WTC11 (cell line): ENCODE data around the gene CD46. TPM values are rescaled to one million over a fixed set of nuclear protein-coding genes. Genes with fewer than 3 reads are reported as not detected.

Experiments
- ATAC-seq: fragments of 200-7000 bp; cut with Tn5 transposase; 2 replicates; pipeline ENCODE4 v1.10.0; 2021; ENCODE audit warnings: mild to moderate bottlenecking, moderate library complexity
- CTCF ChIA-PET: fragments of 300-600 bp; sonication (Branson Sonifier 250); formaldehyde crosslinking; loops from one replicate; lab custom pipeline; 2021; ENCODE audit warnings: antibody characterized with exemption; lab: Charles Lee
- POLR2A ChIA-PET: fragments of 350-600 bp; sonication (Branson Sonifier 250); formaldehyde crosslinking; loops from one replicate; lab custom pipeline; 2021; ENCODE audit warnings: antibody characterized with exemption; lab: Charles Lee
- DNase-seq: peaks from one replicate; pipeline ENCODE4 v3.0.0; 2021; ENCODE audit warnings: low spot score
- H3K27ac Mint-ChIP-seq: 2 replicates; pipeline ENCODE4 v1.8.0; 2021; ENCODE audit warnings: mixed read lengths
- H3K27me3 Mint-ChIP-seq: 2 replicates; pipeline ENCODE4 v1.8.0; 2021; ENCODE audit warnings: low read depth, mild to moderate bottlenecking, moderate library complexity, mixed read lengths
- H3K36me3 Mint-ChIP-seq: 2 replicates; pipeline ENCODE4 v1.8.0; 2021; ENCODE audit warnings: mixed read lengths
- H3K4me1 Mint-ChIP-seq: 2 replicates; pipeline ENCODE4 v1.8.0; 2022; ENCODE audit warnings: mixed read lengths
- H3K4me3 Mint-ChIP-seq: 2 replicates; pipeline ENCODE4 v1.8.0; 2021; ENCODE audit warnings: mild to moderate bottlenecking, moderate library complexity, mixed read lengths
- H3K9me3 Mint-ChIP-seq: 2 replicates; pipeline ENCODE4 v1.8.0; 2021; ENCODE audit warnings: mixed read lengths
- ATF1 ChIP-seq: sonication (generic); formaldehyde crosslinking; IDR thresholded peaks from 2 replicates; pipeline ENCODE4 v1.8.1; 2023; ENCODE audit warnings: mild to moderate bottlenecking, moderate library complexity, missing genetic modification reagents
- GRHL2 ChIP-seq: fragments of 250-450 bp; sonication (Bioruptor Pico); IDR thresholded peaks from 2 replicates; pipeline ENCODE4 v1.8.0; 2022; ENCODE audit warnings: mild to moderate bottlenecking, moderate library complexity; ENCODE audit not compliant: insufficient replicate concordance, severe bottlenecking
- GTF2I ChIP-seq: fragments of 250-450 bp; sonication (Bioruptor Pico); conservative IDR thresholded peaks from 2 replicates; pipeline ENCODE4 v1.4.0; 2021; ENCODE audit warnings: mild to moderate bottlenecking
- JUN ChIP-seq: sonication (generic); formaldehyde crosslinking; IDR thresholded peaks from 2 replicates; pipeline ENCODE4 v1.8.0; 2023; ENCODE audit warnings: mild to moderate bottlenecking, missing genetic modification reagents
- NFYB ChIP-seq: sonication (generic); formaldehyde crosslinking; conservative IDR thresholded peaks from 2 replicates; pipeline ENCODE4 v1.8.0; 2022; ENCODE audit warnings: low read depth, missing genetic modification reagents
- PRRX2 ChIP-seq: fragments of 250-450 bp; sonication (Bioruptor Pico); IDR thresholded peaks from 2 replicates; pipeline ENCODE4 v1.8.0; 2021; ENCODE audit warnings: mild to moderate bottlenecking
- RORB ChIP-seq: fragments of 250-450 bp; sonication (Bioruptor Pico); IDR thresholded peaks from 2 replicates; pipeline ENCODE4 v1.9.0; 2021; ENCODE audit warnings: mild to moderate bottlenecking
- SOX15 ChIP-seq: fragments of 250-450 bp; sonication (Bioruptor Pico); IDR thresholded peaks from 2 replicates; pipeline ENCODE4 v1.9.0; 2021; ENCODE audit warnings: mild to moderate bottlenecking
- TEAD1 ChIP-seq: sonication (generic); formaldehyde crosslinking; IDR thresholded peaks from 2 replicates; pipeline ENCODE4 v1.8.0; 2022; ENCODE audit warnings: mild to moderate bottlenecking, missing genetic modification reagents
- ZNF121 ChIP-seq: sonication (generic); formaldehyde crosslinking; IDR thresholded peaks from 2 replicates; pipeline ENCODE4 v1.8.0; 2023; ENCODE audit warnings: missing genetic modification reagents
- ZNF219 ChIP-seq: sonication (generic); formaldehyde crosslinking; IDR thresholded peaks from 2 replicates; pipeline ENCODE4 v1.8.0; 2023; ENCODE audit warnings: missing genetic modification reagents, mild to moderate bottlenecking, borderline replicate concordance
- total RNA-seq: library from RNA; stranded (reverse); gene quantifications from 3 replicates; pipeline ENCODE4 v1.2.3, GENCODE V29; 2021
- TF ChIP-seq, protein P1 (sequence below): sonication (generic); formaldehyde crosslinking; IDR thresholded peaks from 2 replicates; pipeline ENCODE4 v1.8.0; 2022; ENCODE audit warnings: mild to moderate bottlenecking, missing genetic modification reagents
- TF ChIP-seq, protein P2 (sequence below): fragments of 250-450 bp; sonication (Bioruptor Pico); IDR thresholded peaks from 2 replicates; pipeline ENCODE4 v1.8.0; 2021; ENCODE audit warnings: mild to moderate bottlenecking
- TF ChIP-seq, protein P3 (sequence below): fragments of 200-600 bp; IDR thresholded peaks from 2 replicates; pipeline ENCODE4 v1.8.0; 2022; ENCODE audit warnings: antibody characterized with exemption
- TF ChIP-seq, protein P4 (sequence below): sonication (generic); formaldehyde crosslinking; IDR thresholded peaks from 2 replicates; pipeline ENCODE4 v1.8.0; 2023; ENCODE audit warnings: missing genetic modification reagents, mild to moderate bottlenecking, borderline replicate concordance
- TF ChIP-seq, protein P5 (sequence below): sonication (generic); formaldehyde crosslinking; IDR thresholded peaks from 2 replicates; pipeline ENCODE4 v1.8.1; 2023; ENCODE audit warnings: mild to moderate bottlenecking, missing genetic modification reagents
- TF ChIP-seq, protein P6 (sequence below): sonication (generic); formaldehyde crosslinking; IDR thresholded peaks from 2 replicates; pipeline ENCODE4 v1.8.1; 2023; ENCODE audit warnings: mild to moderate bottlenecking, missing genetic modification reagents, moderate library complexity
- TF ChIP-seq, protein P7 (sequence below): sonication (generic); formaldehyde crosslinking; IDR thresholded peaks from 2 replicates; pipeline ENCODE4 v1.8.0; 2023; ENCODE audit warnings: mild to moderate bottlenecking, missing genetic modification reagents

The CD46 gene
- total RNA-seq, 1 experiment from 2014 or later: 150 TPM

DNA sequence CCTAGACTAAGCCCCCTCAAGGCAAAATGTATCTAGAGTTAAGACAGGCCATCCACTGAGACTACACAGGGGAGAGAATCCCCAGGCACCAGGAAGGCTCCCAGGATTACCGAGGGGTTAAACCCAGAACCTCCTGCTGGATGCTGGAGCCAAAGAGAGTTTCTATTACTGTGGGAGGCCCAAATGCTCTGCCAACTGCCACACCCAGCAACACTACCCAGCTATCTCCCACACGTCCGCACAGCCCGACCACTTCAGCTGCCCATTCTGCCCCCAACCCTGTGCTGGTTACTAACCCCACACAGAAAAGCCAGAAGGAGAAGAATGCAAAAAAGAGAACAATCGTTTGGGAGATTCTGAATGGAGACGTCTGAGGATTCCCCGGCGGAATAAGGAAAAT lies 63.6 kb downstream of the CD46 start:
- TF ChIP-seq, protein P1, sequence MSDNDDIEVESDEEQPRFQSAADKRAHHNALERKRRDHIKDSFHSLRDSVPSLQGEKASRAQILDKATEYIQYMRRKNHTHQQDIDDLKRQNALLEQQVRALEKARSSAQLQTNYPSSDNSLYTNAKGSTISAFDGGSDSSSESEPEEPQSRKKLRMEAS (CRISPR knock-in tag): no peak
- no peak for TF ChIP-seq GTF2I (CRISPR knock-in tag)
- TF ChIP-seq, protein P2, sequence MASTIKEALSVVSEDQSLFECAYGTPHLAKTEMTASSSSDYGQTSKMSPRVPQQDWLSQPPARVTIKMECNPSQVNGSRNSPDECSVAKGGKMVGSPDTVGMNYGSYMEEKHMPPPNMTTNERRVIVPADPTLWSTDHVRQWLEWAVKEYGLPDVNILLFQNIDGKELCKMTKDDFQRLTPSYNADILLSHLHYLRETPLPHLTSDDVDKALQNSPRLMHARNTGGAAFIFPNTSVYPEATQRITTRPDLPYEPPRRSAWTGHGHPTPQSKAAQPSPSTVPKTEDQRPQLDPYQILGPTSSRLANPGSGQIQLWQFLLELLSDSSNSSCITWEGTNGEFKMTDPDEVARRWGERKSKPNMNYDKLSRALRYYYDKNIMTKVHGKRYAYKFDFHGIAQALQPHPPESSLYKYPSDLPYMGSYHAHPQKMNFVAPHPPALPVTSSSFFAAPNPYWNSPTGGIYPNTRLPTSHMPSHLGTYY: no peak
- H3K36me3 Mint-ChIP-seq: no peaks in the 10 kb centered on the region
- no peak for DNase-seq
- no peak overlapping the region for H3K27ac Mint-ChIP-seq
- H3K4me1 Mint-ChIP-seq: peaks cover 4% of the 10 kb centered on the region; the same call in 1 of the 2 replicates
- no peak for ATAC-seq
- POLR2A ChIA-PET: no interaction called here
- CTCF ChIA-PET: no interaction called here
- peaks cover 4% of the 10 kb centered on the region; the same call in 1 of the 2 replicates for H3K9me3 Mint-ChIP-seq
- H3K27me3 Mint-ChIP-seq: no peaks in the 10 kb centered on the region
- H3K4me3 Mint-ChIP-seq: no peak overlapping the region

DNA sequence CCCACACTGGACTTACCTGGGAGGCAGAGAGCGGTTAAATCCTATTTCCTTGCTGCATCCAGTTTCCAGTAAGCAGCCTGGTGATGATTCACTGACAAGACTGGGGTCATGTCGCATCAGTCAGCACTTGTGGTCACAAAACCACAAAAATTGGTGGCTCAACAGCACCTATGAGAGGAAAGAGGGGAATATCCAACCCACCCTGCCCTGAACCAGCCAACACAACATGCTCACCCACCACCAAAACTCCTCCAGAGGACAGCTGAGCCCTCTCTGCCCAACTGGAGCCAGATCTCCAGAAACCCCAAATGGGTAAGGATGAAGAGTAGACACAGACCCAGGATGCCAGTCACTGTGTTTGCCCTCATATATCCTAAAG lies 64.0 kb downstream of the CD46 start:
- no peaks in the 10 kb centered on the region for H3K36me3 Mint-ChIP-seq
- no peak for TF ChIP-seq RORB
- TF ChIP-seq, all 79 proteins: peak for 0
- Mint-ChIP-seq H3K27me3 (no peaks in the 10 kb centered on the region), H3K4me1 (peaks cover 4% of the 10 kb centered on the region; the same call in 1 of the 2 replicates), H3K9me3 (peaks cover 4% of the 10 kb centered on the region; the same call in 1 of the 2 replicates), H3K27ac (no peak overlapping the region), H3K4me3 (no peak overlapping the region)
- POLR2A ChIA-PET: no interaction called here
- CTCF ChIA-PET: no interaction called here
- DNase-seq (no peak), ATAC-seq (no peak)

DNA sequence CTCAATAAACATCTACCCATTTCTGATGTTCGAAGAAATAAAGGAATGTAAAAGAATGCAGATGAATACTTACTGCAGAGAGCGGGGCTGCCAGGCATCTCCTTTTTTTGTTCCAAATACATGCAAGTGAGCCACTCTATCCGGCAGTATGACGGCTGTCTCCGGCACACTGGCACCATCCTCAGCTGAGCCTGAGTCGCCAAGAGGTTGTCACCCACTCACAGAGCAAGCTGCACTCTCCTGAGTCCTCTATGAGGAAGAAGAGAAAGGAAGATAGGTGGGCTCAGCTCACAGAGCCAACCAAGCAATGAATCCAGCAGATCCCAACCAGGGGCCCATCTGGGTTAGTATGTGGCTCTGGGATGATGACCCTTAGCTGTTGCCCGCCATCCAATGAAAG lies 65.3 kb downstream of the CD46 start:
- POLR2A ChIA-PET: no interaction called here
- Mint-ChIP-seq H3K27ac (no peak overlapping the region), H3K27me3 (no peaks in the 10 kb centered on the region), H3K4me3 (no peak overlapping the region), H3K9me3 (peaks cover 4% of the 10 kb centered on the region; the same call in 1 of the 2 replicates), H3K4me1 (peaks cover 8% of the 10 kb centered on the region), H3K36me3 (no peaks in the 10 kb centered on the region)
- CTCF ChIA-PET: no interaction called here
- ATAC-seq (no peak), DNase-seq (no peak)
- TF ChIP-seq PRRX2 (CRISPR knock-in tag) (no peak), GRHL2 (CRISPR knock-in tag) (no peak), SOX15 (CRISPR knock-in tag) (no peak), ZNF219 (CRISPR knock-in tag) (no peak), ZNF121 (no peak), TEAD1 (CRISPR knock-in tag) (no peak), ATF1 (CRISPR knock-in tag) (no peak), JUN (CRISPR knock-in tag) (no peak), NFYB (CRISPR knock-in tag) (no peak)
- TF ChIP-seq, protein P3, sequence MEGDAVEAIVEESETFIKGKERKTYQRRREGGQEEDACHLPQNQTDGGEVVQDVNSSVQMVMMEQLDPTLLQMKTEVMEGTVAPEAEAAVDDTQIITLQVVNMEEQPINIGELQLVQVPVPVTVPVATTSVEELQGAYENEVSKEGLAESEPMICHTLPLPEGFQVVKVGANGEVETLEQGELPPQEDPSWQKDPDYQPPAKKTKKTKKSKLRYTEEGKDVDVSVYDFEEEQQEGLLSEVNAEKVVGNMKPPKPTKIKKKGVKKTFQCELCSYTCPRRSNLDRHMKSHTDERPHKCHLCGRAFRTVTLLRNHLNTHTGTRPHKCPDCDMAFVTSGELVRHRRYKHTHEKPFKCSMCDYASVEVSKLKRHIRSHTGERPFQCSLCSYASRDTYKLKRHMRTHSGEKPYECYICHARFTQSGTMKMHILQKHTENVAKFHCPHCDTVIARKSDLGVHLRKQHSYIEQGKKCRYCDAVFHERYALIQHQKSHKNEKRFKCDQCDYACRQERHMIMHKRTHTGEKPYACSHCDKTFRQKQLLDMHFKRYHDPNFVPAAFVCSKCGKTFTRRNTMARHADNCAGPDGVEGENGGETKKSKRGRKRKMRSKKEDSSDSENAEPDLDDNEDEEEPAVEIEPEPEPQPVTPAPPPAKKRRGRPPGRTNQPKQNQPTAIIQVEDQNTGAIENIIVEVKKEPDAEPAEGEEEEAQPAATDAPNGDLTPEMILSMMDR: no peak
- TF ChIP-seq, protein P4, sequence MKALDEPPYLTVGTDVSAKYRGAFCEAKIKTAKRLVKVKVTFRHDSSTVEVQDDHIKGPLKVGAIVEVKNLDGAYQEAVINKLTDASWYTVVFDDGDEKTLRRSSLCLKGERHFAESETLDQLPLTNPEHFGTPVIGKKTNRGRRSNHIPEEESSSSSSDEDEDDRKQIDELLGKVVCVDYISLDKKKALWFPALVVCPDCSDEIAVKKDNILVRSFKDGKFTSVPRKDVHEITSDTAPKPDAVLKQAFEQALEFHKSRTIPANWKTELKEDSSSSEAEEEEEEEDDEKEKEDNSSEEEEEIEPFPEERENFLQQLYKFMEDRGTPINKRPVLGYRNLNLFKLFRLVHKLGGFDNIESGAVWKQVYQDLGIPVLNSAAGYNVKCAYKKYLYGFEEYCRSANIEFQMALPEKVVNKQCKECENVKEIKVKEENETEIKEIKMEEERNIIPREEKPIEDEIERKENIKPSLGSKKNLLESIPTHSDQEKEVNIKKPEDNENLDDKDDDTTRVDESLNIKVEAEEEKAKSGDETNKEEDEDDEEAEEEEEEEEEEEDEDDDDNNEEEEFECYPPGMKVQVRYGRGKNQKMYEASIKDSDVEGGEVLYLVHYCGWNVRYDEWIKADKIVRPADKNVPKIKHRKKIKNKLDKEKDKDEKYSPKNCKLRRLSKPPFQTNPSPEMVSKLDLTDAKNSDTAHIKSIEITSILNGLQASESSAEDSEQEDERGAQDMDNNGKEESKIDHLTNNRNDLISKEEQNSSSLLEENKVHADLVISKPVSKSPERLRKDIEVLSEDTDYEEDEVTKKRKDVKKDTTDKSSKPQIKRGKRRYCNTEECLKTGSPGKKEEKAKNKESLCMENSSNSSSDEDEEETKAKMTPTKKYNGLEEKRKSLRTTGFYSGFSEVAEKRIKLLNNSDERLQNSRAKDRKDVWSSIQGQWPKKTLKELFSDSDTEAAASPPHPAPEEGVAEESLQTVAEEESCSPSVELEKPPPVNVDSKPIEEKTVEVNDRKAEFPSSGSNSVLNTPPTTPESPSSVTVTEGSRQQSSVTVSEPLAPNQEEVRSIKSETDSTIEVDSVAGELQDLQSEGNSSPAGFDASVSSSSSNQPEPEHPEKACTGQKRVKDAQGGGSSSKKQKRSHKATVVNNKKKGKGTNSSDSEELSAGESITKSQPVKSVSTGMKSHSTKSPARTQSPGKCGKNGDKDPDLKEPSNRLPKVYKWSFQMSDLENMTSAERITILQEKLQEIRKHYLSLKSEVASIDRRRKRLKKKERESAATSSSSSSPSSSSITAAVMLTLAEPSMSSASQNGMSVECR (CRISPR knock-in tag): no peak
- TF ChIP-seq, protein P2: no peak
- TF ChIP-seq, protein P5, sequence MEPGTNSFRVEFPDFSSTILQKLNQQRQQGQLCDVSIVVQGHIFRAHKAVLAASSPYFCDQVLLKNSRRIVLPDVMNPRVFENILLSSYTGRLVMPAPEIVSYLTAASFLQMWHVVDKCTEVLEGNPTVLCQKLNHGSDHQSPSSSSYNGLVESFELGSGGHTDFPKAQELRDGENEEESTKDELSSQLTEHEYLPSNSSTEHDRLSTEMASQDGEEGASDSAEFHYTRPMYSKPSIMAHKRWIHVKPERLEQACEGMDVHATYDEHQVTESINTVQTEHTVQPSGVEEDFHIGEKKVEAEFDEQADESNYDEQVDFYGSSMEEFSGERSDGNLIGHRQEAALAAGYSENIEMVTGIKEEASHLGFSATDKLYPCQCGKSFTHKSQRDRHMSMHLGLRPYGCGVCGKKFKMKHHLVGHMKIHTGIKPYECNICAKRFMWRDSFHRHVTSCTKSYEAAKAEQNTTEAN (CRISPR knock-in tag): no peak
- TF ChIP-seq, protein P6, sequence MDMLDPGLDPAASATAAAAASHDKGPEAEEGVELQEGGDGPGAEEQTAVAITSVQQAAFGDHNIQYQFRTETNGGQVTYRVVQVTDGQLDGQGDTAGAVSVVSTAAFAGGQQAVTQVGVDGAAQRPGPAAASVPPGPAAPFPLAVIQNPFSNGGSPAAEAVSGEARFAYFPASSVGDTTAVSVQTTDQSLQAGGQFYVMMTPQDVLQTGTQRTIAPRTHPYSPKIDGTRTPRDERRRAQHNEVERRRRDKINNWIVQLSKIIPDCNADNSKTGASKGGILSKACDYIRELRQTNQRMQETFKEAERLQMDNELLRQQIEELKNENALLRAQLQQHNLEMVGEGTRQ (CRISPR knock-in tag): no peak
- TF ChIP-seq, protein P7, sequence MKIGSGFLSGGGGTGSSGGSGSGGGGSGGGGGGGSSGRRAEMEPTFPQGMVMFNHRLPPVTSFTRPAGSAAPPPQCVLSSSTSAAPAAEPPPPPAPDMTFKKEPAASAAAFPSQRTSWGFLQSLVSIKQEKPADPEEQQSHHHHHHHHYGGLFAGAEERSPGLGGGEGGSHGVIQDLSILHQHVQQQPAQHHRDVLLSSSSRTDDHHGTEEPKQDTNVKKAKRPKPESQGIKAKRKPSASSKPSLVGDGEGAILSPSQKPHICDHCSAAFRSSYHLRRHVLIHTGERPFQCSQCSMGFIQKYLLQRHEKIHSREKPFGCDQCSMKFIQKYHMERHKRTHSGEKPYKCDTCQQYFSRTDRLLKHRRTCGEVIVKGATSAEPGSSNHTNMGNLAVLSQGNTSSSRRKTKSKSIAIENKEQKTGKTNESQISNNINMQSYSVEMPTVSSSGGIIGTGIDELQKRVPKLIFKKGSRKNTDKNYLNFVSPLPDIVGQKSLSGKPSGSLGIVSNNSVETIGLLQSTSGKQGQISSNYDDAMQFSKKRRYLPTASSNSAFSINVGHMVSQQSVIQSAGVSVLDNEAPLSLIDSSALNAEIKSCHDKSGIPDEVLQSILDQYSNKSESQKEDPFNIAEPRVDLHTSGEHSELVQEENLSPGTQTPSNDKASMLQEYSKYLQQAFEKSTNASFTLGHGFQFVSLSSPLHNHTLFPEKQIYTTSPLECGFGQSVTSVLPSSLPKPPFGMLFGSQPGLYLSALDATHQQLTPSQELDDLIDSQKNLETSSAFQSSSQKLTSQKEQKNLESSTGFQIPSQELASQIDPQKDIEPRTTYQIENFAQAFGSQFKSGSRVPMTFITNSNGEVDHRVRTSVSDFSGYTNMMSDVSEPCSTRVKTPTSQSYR: no peak
